GM10266 (cell line): ENCODE data around the gene ABLIM1.

Experiments used
- DNase-seq: peaks from one replicate; pipeline ENCODE4 v3.0.0; 2012; ENCODE audit errors: extremely low spot score
- TF ChIP-seq, protein P1 (sequence below): IDR thresholded peaks from 2 replicates; pipeline ENCODE4 v1.5.1; 2012; ENCODE audit warnings: mild to moderate bottlenecking, low read depth; ENCODE audit not compliant: control insufficient read depth, insufficient read depth; ENCODE audit errors: missing control alignments

Gene ABLIM1

DNA sequence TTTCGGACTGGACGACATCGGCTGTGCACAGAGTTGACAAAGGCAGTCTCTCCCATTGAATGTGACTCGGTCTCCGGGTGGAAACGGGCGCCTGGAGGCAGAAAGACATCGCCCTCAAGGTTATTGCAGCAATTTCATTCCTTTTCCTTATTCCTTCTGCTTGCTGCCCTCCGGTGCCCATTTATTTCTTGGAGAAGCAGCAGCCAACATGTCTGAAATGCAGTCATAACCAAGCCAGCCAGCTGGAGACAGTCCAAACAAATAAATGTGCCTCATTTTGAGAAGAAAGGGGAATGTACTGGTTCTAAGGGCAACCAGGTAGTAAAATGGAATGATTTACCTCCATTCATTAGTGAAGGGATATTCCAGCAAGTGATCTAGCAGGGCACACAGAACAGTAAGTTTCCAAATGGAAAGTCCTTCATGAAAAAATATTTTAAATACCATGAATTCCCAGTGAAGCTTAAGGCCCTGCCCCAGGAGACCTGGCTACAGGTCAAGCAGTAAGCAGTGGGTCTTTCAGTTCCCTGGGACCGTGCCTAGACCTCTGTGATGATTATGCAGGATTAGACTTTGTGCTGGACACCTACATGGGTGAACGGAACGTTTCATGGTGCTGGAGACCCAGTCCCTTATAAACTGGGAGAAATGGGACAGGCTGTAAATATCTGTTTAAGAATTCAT, 86.6 kb downstream of the ABLIM1 start:
- TF ChIP-seq, protein P1, sequence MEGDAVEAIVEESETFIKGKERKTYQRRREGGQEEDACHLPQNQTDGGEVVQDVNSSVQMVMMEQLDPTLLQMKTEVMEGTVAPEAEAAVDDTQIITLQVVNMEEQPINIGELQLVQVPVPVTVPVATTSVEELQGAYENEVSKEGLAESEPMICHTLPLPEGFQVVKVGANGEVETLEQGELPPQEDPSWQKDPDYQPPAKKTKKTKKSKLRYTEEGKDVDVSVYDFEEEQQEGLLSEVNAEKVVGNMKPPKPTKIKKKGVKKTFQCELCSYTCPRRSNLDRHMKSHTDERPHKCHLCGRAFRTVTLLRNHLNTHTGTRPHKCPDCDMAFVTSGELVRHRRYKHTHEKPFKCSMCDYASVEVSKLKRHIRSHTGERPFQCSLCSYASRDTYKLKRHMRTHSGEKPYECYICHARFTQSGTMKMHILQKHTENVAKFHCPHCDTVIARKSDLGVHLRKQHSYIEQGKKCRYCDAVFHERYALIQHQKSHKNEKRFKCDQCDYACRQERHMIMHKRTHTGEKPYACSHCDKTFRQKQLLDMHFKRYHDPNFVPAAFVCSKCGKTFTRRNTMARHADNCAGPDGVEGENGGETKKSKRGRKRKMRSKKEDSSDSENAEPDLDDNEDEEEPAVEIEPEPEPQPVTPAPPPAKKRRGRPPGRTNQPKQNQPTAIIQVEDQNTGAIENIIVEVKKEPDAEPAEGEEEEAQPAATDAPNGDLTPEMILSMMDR: no peak

DNA sequence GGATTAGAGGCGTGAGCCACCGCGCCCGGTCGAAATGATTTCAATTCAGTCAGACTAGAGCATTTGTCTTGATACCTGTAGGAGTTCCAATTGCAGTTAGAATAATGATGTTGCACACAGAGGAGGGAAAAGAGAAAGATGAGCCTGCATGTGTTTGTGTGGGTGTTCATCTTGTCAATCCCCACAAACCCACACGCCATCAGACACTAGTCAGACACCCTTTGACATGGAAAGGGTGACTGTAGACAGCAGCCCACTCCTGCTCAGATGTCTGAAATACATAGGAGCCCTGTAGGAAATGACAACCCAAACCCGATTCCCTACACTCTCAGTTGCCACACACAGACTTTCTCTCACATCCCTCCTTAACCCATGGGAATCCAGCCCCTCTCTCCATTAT, 92.0 kb downstream of the ABLIM1 start:
- TF ChIP-seq, protein P1: no peak
- no peak for DNase-seq

More for the DNA sequence above, 86.6 kb downstream of the ABLIM1 start:
- no peak for DNase-seq

DNA sequence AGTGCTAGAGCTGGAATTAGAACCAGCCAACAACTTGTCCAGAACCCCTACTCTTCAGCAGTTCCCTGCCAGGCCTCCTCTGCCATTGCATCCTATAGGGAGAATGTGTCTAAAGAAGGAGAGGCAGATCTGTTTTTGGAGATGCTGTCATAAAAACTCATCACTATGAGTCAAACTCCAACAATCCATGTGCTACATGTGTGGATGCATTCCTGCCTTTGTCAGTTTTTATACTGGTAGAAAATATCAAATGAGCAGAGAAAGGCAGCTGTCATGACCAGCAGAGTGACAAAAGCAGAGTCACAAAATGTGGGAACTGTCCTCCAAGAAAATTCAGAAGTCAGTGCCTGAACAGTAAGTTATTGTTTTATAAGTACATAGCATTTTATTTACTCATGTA, 93.0 kb downstream of the ABLIM1 start:
- no peak for DNase-seq
- TF ChIP-seq, protein P1: no peak

DNA sequence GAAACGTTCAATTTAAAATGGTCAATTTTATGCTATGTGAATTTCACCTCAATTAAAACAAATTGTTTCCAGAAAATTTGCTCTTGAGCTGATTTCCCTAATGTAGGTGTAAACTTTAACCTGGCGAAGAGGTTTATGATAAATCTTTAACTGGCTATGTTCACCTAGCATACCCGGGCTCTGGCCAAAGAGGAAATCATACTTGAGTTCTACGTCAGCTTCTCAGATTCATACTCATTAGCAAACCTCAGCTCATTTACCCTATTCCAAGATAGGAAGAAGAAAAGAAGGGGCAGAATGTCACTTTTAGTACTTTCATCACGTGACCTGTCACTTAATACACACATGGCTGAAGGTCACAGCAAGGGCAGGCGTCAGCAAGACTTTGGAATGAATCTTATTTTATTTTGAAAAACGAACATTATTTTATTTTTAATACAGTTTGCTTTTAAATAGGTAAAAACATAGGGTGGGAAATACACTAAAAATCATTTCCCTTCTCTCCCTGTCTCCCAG, 97.0 kb downstream of the ABLIM1 start:
- TF ChIP-seq, protein P1: no peak
- DNase-seq: no peak

DNA sequence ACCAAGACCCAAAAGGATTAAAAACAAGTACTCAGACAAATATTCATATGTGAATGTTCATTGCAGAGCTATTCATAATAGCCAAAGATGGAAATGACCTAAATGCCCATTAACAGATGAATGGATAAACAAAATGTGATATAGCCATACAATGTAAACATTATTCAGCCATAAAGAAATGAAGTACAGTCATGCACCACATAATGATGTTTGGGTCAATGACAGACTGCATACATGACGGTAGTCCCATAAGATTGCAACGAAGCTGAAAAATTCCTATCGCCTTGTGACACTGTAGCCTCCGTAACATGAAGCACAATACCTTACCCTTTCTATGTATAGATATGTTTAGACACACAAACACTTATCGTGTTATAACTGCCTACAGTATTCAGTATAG, 97.9 kb downstream of the ABLIM1 start:
- no peak for DNase-seq
- TF ChIP-seq, protein P1: no peak

DNA sequence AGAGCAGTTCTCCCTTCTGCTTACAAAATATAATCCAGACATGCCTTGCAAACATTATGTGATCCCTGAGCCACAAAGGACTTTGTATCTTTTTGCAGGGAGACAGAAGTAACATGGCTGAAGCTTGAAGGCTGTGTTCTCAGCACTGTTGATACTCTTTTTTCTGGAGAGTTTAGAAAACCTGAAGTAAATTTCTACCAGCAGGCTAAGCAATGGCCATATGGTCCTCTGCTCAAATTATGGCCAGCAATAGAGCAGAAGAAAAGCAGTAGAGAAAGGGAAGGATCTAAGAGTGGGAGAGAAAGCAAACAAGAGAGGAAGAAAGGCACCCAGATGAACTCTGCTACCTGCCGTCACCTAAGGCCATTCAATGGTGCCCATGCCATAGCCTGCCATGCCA, 98.4 kb downstream of the ABLIM1 start:
- DNase-seq: no peak
- TF ChIP-seq, protein P1: no peak

DNA sequence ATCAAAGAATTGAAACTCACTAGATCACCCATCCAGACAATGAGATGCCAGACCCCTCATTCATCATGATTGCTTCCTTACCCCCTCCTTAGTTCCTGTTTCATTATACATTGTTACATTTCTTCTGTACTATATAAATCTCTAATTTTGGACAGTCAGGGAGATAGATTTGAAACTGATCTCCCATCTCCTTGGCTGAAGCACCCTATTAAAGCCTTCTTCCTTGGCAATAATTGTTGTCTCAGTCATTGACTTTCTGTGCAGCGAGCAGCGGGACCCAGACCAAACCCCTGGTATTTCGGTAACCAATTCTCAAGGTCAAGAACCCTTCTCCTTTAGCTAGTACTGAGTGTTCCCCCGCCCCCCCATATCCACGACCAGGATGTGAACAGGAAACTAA, 100.2 kb downstream of the ABLIM1 start:
- no peak for DNase-seq
- TF ChIP-seq, protein P1: no peak
